ENCODE results near the gene KRTAP10-7.
"Not testable (repeated sequence)": the region's sequence is repeated elsewhere in the genome, so short reads cannot be mapped to it uniquely, and the experiment has no call there.

Gene KRTAP10-7

GRCh38 chr21:44590897-44591800 lies 9.2 kb upstream of the KRTAP10-7 start:
- DNase-seq = not testable (repeated sequence)

- DNase-seq = not testable (repeated sequence)
Measured at GRCh38 chr21:44591801-44592130, 8.6 kb upstream of the KRTAP10-7 start.

- no peak for DNase-seq
Measured at GRCh38 chr21:44592446-44593311, 7.7 kb upstream of the KRTAP10-7 start, which contains the start of gene KRTAP10-6. TSS of gene KRTAP10-6 (minus strand) at chr21:44592505. CDS start at chr21:44592484, 21 bp downstream.

GRCh38 chr21:44593598-44594405 lies 6.6 kb upstream of the KRTAP10-7 start:
- DNase-seq = peak; percentile 95

GRCh38 chr21:44594406-44594916 lies 5.9 kb upstream of the KRTAP10-7 start:
- DNase-seq = no peak

- DNase-seq = no peak
Measured at GRCh38 chr21:44595524-44595923, 4.9 kb upstream of the KRTAP10-7 start.

- no peak for DNase-seq
Measured at GRCh38 chr21:44596068-44596725, 4.2 kb upstream of the KRTAP10-7 start.

- no peak for DNase-seq
Measured at GRCh38 chr21:44598061-44598460, 2.3 kb upstream of the KRTAP10-7 start.

- DNase-seq = no peak
Measured at GRCh38 chr21:44599264-44600029, 950 bp upstream of the KRTAP10-7 start.

- DNase-seq = not testable (repeated sequence)
Measured at GRCh38 chr21:44601091-44601490, 694 bp downstream of the KRTAP10-7 start.

GRCh38 chr21:44601596-44602462 lies 1.4 kb downstream of the KRTAP10-7 start:
- DNase-seq = no peak

GRCh38 chr21:44602463-44602850 lies 2.1 kb downstream of the KRTAP10-7 start:
- DNase-seq = no peak

GRCh38 chr21:44603109-44603875 lies 2.9 kb downstream of the KRTAP10-7 start:
- DNase-seq = no peak

GRCh38 chr21:44603911-44604310 lies 3.5 kb downstream of the KRTAP10-7 start:
- no peak for DNase-seq

- DNase-seq = no peak
Measured at GRCh38 chr21:44606495-44606894, 6.1 kb downstream of the KRTAP10-7 start.

- DNase-seq = no peak
Measured at GRCh38 chr21:44609193-44609592, 8.8 kb downstream of the KRTAP10-7 start.

GRCh38 chr21:44610157-44610843 lies 9.9 kb downstream of the KRTAP10-7 start:
- not testable (repeated sequence) for DNase-seq

GRCh38 chr21:44611551-44611950 lies 11.2 kb downstream of the KRTAP10-7 start:
- DNase-seq = no peak

GRCh38 chr21:44612029-44612486 lies 11.7 kb downstream of the KRTAP10-7 start, which contains the start of gene KRTAP10-8:
TSS of gene KRTAP10-8 (plus strand) at chr21:44612079. CDS start at chr21:44612101, 22 bp downstream.
- no peak for DNase-seq
